IPS-15b (cell line): ENCODE results near the gene BLOC1S6.

ENCODE experiments used
- H3K27me3 ChIP-seq: one replicate; pipeline ENCODE4 v1.6.1; 2013; ENCODE audit warnings: low read length; ENCODE audit not compliant: control insufficient read depth, insufficient read depth
- H3K36me3 ChIP-seq: one replicate; pipeline ENCODE4 v1.6.1; 2013; ENCODE audit warnings: low read length; ENCODE audit not compliant: control insufficient read depth, insufficient read depth
- H3K4me1 ChIP-seq: one replicate; pipeline ENCODE4 v1.6.1; 2013; ENCODE audit warnings: mild to moderate bottlenecking, low read length; ENCODE audit not compliant: control insufficient read depth, insufficient read depth
- H3K4me3 ChIP-seq: one replicate; pipeline ENCODE4 v1.5.1; 2013; ENCODE audit warnings: low read depth, low read length
- H3K9ac ChIP-seq: one replicate; pipeline ENCODE4 v1.6.1; 2013; ENCODE audit warnings: low read depth, mild to moderate bottlenecking, low read length
- H3K9me3 ChIP-seq: one replicate; pipeline ENCODE4 v1.6.1; 2013; ENCODE audit warnings: mild to moderate bottlenecking, low read length; ENCODE audit not compliant: control insufficient read depth, insufficient read depth

The BLOC1S6 gene

DNA sequence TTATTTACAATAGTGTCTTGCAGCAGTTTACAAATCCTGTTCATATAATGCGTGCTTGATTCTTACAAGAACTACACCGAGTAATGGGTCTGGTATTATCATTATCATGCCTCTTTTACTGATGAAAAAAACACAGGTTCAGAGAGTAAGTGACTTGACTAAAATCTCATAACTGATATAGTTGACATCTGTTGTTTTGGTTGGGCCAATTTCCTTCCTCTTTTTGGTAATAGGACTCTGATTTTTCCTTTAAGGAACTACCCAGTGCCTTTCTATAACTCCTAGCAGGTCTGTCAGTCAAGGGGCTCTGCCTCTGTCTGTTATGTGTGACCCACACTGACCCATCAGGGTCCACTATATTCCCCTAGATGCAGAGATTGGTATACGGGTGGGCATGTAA lies 14.6 kb upstream of the BLOC1S6 start:
- Histone ChIP-seq H3K4me3 (no peak overlapping the region), H3K4me1 (no peaks in the 10 kb centered on the region), H3K27me3 (peaks cover 12% of the 10 kb centered on the region), H3K9me3 (no peaks in the 10 kb centered on the region), H3K9ac (no peak overlapping the region), H3K36me3 (no peaks in the 10 kb centered on the region)

DNA sequence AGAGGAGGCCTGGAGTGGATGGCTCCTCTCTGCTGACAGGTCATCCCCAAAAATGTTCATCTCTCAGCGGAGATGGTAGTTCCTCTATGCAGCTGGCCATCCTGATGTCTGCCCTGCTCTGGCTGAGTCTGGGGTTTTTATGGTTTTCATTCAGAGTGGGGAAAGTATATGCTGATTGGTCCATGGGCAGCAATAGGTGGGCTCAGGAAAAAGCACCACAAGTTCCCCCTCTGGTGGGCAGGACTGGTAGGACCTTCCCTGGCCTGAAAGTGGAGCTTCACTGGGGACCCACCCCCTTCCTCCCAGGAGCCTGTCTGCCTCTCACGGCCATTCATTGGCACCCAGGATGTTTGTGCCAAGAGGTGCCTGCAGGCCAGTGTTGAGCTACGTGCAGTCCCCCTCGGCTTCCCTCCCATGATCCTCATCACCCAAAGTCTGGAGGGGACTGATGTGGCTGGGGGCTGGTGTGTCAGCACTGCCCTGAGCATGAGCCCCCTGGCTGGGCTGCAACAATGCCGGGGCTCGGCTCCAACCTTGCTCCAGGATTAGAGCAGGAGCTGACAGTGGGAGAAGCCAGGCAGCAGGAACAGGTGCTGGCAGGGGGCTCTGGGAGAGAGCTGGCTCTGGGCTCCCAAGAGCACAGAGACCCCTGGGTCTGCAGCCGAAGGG lies 13.1 kb upstream of the BLOC1S6 start:
- Histone ChIP-seq H3K4me1 (no peaks in the 10 kb centered on the region), H3K4me3 (peak overlapping the region; percentile 43), H3K27me3 (peaks cover 12% of the 10 kb centered on the region), H3K9ac (peak overlapping the region; percentile 47), H3K9me3 (no peaks in the 10 kb centered on the region), H3K36me3 (no peaks in the 10 kb centered on the region)

GRCh38 chr15:45581919-45582318 lies 5.3 kb upstream of the BLOC1S6 start:
- H3K4me3 ChIP-seq = no peak overlapping the region
- H3K27me3 ChIP-seq = no peaks in the 10 kb centered on the region
- H3K9me3 ChIP-seq = no peaks in the 10 kb centered on the region
- no peaks in the 10 kb centered on the region for H3K4me1 ChIP-seq
- no peaks in the 10 kb centered on the region for H3K36me3 ChIP-seq
- no peak overlapping the region for H3K9ac ChIP-seq

DNA sequence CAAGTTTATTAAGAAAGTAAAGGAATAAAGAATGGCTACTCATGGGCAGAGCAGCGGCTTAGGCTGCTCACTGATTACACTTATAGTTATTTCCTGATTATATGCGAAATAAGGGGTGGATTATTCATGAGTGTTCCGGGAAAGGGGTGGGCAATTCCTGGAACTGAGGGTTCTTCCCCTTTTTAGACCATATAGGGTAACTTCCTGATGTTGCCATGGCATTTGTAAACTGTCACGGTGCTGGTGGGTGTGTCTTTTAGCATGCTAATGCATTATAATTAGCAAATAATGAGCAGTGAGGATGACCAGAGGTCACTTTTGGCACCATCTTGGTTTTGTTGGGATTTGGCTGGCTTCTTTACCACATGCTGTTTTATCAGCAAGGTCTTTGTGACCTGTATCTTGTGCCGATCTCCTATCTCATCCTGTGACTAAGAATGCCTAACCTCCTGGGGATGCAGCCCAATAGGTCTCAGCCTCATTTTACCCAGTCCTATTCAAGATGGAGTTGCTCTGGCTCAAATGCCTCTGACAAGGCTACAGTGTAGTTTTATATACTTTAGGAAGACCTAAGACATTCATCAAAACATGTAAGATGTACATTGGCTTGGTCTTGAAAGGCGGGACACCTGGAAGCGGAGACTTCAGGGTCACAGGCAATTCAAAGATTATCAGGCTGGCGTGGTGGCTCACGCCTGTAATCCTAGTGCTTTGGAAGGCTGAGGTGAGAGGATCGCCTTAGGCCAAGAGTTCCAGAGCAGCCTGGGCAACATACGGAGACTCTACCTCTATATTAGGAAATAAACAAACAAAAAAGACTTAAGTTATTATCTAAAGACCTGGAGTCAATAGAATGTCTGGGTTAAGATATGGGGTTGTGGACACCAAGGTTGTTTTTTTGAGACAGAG lies 3.2 kb upstream of the BLOC1S6 start:
- peaks cover 3% of the 10 kb centered on the region for H3K4me1 ChIP-seq
- H3K9ac ChIP-seq = no peak overlapping the region
- H3K36me3 ChIP-seq = no peaks in the 10 kb centered on the region

GRCh38 chr15:45585069-45585791 lies 1.9 kb upstream of the BLOC1S6 start:
- H3K9ac ChIP-seq = no peak overlapping the region
- peaks cover 3% of the 10 kb centered on the region for H3K4me1 ChIP-seq
- H3K9me3 ChIP-seq = no peaks in the 10 kb centered on the region
- H3K36me3 ChIP-seq = no peaks in the 10 kb centered on the region
- no peak overlapping the region for H3K4me3 ChIP-seq
- no peaks in the 10 kb centered on the region for H3K27me3 ChIP-seq

More for the DNA sequence above, 3.2 kb upstream of the BLOC1S6 start:
- Histone ChIP-seq H3K4me3 (no peak overlapping the region), H3K9me3 (no peaks in the 10 kb centered on the region), H3K27me3 (no peaks in the 10 kb centered on the region)

DNA sequence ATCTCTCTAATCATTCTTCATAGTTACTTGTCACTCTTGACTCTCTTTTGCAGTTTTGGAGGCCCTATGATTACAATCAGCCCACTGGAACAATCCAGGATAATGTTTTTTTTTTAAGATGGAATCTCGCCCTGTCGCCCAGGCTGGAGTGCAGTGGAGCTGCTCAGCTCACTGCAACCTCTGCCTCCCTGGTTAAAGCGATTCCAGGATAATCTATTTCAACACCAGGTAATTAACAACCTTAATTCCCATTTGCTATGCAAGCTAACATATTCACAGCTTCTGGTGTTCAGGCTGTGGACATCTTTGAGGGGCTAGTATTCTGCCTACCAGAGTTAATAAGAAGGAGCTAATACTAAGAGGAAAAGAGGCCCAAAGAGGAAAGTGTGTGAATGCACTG lies 1.1 kb upstream of the BLOC1S6 start:
- Histone ChIP-seq H3K27me3 (no peaks in the 10 kb centered on the region), H3K9me3 (no peaks in the 10 kb centered on the region), H3K4me1 (peaks cover 3% of the 10 kb centered on the region), H3K36me3 (no peaks in the 10 kb centered on the region), H3K9ac (peak overlapping the region; percentile 98), H3K4me3 (peak overlapping the region; percentile 86)

DNA sequence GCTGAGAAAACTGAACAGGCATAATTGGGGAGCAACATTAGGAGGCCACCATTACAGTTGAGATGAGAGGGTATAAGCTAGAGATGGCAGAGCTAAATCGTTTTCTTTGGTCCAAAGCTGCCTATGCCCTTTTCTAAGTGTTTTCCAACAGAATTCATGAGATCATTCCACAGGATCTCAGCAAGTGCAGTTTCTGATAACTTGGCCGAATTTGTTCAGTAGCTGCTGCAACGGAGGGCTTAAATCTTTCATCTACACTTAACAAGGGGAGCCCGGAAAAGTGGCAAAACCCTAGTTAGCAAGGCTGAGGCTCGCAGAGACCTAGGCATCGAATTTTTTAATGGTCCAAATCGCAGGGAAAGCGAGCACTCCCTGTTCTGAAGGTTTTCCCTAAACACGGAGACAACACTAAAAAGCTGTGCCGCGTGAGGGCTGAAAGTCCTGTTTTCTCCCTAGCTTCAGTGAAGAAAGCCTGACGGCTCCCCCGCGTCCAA lies 531 bp upstream of the BLOC1S6 start:
- peaks cover 3% of the 10 kb centered on the region for H3K4me1 ChIP-seq
- H3K9me3 ChIP-seq = no peaks in the 10 kb centered on the region
- H3K36me3 ChIP-seq = no peaks in the 10 kb centered on the region
- H3K27me3 ChIP-seq = no peaks in the 10 kb centered on the region
- peak overlapping the region; percentile 98 for H3K9ac ChIP-seq
- H3K4me3 ChIP-seq = peak overlapping the region; percentile 86

DNA sequence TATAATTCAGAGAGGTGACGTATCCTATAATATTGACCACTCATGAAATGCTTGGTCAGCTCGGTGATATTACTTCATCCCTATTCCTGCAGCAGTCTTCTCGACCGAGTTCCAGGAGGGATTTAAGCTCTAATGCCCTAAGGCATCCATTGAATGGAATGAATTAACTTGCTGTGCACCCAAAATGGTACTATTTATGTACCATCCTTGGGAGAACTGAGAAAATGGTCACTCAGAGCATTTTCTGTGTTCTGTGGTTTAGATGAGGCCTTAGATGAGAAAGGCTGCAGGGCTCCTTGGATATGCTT lies 638 bp downstream of the BLOC1S6 start:
- no peaks in the 10 kb centered on the region for H3K27me3 ChIP-seq
- H3K4me1 ChIP-seq = peaks cover 3% of the 10 kb centered on the region
- H3K36me3 ChIP-seq = no peaks in the 10 kb centered on the region
- peak overlapping the region; percentile 98 for H3K9ac ChIP-seq
- no peaks in the 10 kb centered on the region for H3K9me3 ChIP-seq
- H3K4me3 ChIP-seq = peak overlapping the region; percentile 86

- no peaks in the 10 kb centered on the region for H3K9me3 ChIP-seq
- H3K4me3 ChIP-seq = peak overlapping the region; percentile 86
- H3K36me3 ChIP-seq = no peaks in the 10 kb centered on the region
Measured at GRCh38 chr15:45588219-45588875, 1.2 kb downstream of the BLOC1S6 start.

GRCh38 chr15:45589256-45589655 lies 2.1 kb downstream of the BLOC1S6 start:
- no peak overlapping the region for H3K4me3 ChIP-seq
- peaks cover 3% of the 10 kb centered on the region for H3K4me1 ChIP-seq

More at GRCh38 chr15:45588219-45588875, 1.2 kb downstream of the BLOC1S6 start:
- Histone ChIP-seq H3K4me1 (peaks cover 3% of the 10 kb centered on the region), H3K9ac (peak overlapping the region; percentile 98), H3K27me3 (no peaks in the 10 kb centered on the region)

GRCh38 chr15:45594319-45594718 lies 7.1 kb downstream of the BLOC1S6 start:
- Histone ChIP-seq H3K36me3 (no peaks in the 10 kb centered on the region), H3K4me3 (no peak overlapping the region), H3K4me1 (no peaks in the 10 kb centered on the region), H3K9me3 (no peaks in the 10 kb centered on the region), H3K27me3 (no peaks in the 10 kb centered on the region), H3K9ac (no peak overlapping the region)

More at GRCh38 chr15:45589256-45589655, 2.1 kb downstream of the BLOC1S6 start:
- Histone ChIP-seq H3K36me3 (no peaks in the 10 kb centered on the region), H3K9ac (no peak overlapping the region), H3K9me3 (no peaks in the 10 kb centered on the region), H3K27me3 (no peaks in the 10 kb centered on the region)
